ENCODE data around the gene KCNT1. TPM values are rescaled to one million over a fixed set of nuclear protein-coding genes. Genes with fewer than 3 reads are reported as not detected.

The KCNT1 gene
- total and polyA plus RNA-seq, 10 of the 15 experiments (the other 5 are each of a cell fraction or from before 2014, with no cell fraction given): not detected

DNA sequence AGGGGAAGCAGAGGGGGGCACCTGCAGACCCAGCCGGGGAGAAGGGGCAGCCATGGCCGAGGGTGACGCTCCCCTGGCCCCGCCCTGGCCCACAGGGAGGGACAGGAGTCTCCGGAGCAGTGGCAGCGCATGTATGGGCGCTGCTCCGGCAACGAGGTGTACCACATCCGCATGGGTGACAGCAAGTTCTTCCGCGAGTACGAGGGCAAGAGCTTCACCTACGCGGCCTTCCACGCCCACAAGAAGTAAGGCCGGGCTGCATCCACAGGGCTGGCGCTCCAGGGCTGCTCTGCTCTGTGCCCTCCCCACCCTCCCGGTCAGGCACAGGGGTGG lies 68.2 kb downstream of the KCNT1 start:
- no peak for FAIRE-seq
- Histone ChIP-seq H3K27ac (ENCODE audit: control insufficient read depth, insufficient read depth) (no peak overlapping the region), H3K4me2 (ENCODE audit: control insufficient read depth, insufficient read depth) (no peak overlapping the region), H3K9ac (ENCODE audit: control insufficient read depth, insufficient read depth, low read length) (no peak overlapping the region), H3K9me3 (replicated peaks; ENCODE audit: control insufficient read depth, insufficient read depth, low read length) (no peaks in the 10 kb centered on the region; the same call in 2 of the 3 replicates), H3K36me3 (ENCODE audit: control insufficient read depth in 2 of 2, insufficient read depth in 2 of 2, low read length in 1 of 2) (no peaks in the 10 kb centered on the region), H3K79me2 (ENCODE audit: control insufficient read depth, insufficient read depth, low read length) (no peaks in the 10 kb centered on the region), H3K4me3 (no peak overlapping the region), H3K4me1 (ENCODE audit: control insufficient read depth, insufficient read depth, low read length) (no peaks in the 10 kb centered on the region), H2AFZ (ENCODE audit: control insufficient read depth, low read depth, low read length) (no peak overlapping the region), H4K20me1 (ENCODE audit: control insufficient read depth, insufficient read depth) (no peaks in the 10 kb centered on the region), H3K27me3 (replicated peaks in 1 of 2; ENCODE audit: control insufficient read depth in 2 of 2, insufficient read depth in 2 of 2, low read length in 1 of 2) (no peaks in the 10 kb centered on the region)
- ChIA-PET POLR2A (no interaction called here), CTCF (no interaction called here), RAD21 (ENCODE audit: unreplicated experiment) (no interaction called here), SMC1A (ENCODE audit: uncharacterized antibody, unreplicated experiment) (no interaction called here)
- BruUV-seq (replicated peaks): no TSS peak
- no peak for ATAC-seq
- no peak for DNase-seq (ENCODE audit: low read depth, low spot score)
- no peak for TF ChIP-seq KDM1A (IDR thresholded peaks at IDR 0.05; ENCODE audit: borderline replicate concordance)
- TF ChIP-seq, protein P1, sequence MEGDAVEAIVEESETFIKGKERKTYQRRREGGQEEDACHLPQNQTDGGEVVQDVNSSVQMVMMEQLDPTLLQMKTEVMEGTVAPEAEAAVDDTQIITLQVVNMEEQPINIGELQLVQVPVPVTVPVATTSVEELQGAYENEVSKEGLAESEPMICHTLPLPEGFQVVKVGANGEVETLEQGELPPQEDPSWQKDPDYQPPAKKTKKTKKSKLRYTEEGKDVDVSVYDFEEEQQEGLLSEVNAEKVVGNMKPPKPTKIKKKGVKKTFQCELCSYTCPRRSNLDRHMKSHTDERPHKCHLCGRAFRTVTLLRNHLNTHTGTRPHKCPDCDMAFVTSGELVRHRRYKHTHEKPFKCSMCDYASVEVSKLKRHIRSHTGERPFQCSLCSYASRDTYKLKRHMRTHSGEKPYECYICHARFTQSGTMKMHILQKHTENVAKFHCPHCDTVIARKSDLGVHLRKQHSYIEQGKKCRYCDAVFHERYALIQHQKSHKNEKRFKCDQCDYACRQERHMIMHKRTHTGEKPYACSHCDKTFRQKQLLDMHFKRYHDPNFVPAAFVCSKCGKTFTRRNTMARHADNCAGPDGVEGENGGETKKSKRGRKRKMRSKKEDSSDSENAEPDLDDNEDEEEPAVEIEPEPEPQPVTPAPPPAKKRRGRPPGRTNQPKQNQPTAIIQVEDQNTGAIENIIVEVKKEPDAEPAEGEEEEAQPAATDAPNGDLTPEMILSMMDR (IDR thresholded peaks at IDR 0.05 in 2 of 3, conservative IDR thresholded peaks at IDR 0.05 in 1 of 3; ENCODE audit: control insufficient read depth in 2 of 3, extremely low read depth in 1 of 3, insufficient read depth in 1 of 3, low read depth in 3 of 3, low read length in 3 of 3): no peak
- no peak for TF ChIP-seq SMC3 (IDR thresholded peaks at IDR 0.05; ENCODE audit: borderline replicate concordance, low read length)
- no peak for TF ChIP-seq LARP7 (IDR thresholded peaks at IDR 0.05)
- TF ChIP-seq ZNF384 (IDR thresholded peaks at IDR 0.05; ENCODE audit: borderline replicate concordance, low read depth, low read length): no peak
- no peak for TF ChIP-seq IRF4 (IDR thresholded peaks at IDR 0.05; ENCODE audit: low read depth, low read length)
- no peak for TF ChIP-seq SRF (IDR thresholded peaks at IDR 0.05; ENCODE audit: low read depth in 2 of 2, low read length in 2 of 2)
- no peak for TF ChIP-seq NRF1 (conservative IDR thresholded peaks at IDR 0.05; ENCODE audit: low read depth, low read length)
- TF ChIP-seq TAF1 (IDR thresholded peaks at IDR 0.05; ENCODE audit: borderline replicate concordance, low read depth, low read length): no peak
- no peak for TF ChIP-seq EGR1 (IDR thresholded peaks at IDR 0.05; ENCODE audit: borderline replicate concordance in 1 of 2, low read depth in 2 of 2, low read length in 2 of 2)
- TF ChIP-seq, protein P2, sequence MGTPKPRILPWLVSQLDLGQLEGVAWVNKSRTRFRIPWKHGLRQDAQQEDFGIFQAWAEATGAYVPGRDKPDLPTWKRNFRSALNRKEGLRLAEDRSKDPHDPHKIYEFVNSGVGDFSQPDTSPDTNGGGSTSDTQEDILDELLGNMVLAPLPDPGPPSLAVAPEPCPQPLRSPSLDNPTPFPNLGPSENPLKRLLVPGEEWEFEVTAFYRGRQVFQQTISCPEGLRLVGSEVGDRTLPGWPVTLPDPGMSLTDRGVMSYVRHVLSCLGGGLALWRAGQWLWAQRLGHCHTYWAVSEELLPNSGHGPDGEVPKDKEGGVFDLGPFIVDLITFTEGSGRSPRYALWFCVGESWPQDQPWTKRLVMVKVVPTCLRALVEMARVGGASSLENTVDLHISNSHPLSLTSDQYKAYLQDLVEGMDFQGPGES (IDR thresholded peaks at IDR 0.05): no peak
- TF ChIP-seq, protein P3, sequence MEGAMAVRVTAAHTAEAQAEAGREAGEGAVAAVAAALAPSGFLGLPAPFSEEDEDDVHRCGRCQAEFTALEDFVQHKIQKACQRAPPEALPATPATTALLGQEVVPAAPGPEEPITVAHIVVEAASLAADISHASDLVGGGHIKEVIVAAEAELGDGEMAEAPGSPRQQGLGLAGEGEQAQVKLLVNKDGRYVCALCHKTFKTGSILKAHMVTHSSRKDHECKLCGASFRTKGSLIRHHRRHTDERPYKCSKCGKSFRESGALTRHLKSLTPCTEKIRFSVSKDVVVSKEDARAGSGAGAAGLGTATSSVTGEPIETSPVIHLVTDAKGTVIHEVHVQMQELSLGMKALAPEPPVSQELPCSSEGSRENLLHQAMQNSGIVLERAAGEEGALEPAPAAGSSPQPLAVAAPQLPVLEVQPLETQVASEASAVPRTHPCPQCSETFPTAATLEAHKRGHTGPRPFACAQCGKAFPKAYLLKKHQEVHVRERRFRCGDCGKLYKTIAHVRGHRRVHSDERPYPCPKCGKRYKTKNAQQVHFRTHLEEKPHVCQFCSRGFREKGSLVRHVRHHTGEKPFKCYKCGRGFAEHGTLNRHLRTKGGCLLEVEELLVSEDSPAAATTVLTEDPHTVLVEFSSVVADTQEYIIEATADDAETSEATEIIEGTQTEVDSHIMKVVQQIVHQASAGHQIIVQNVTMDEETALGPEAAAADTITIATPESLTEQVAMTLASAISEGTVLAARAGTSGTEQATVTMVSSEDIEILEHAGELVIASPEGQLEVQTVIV (IDR thresholded peaks at IDR 0.05; ENCODE audit: borderline replicate concordance, partially characterized antibody): no peak
- TF ChIP-seq BACH1 (IDR thresholded peaks at IDR 0.05; ENCODE audit: borderline replicate concordance): no peak
- no peak for TF ChIP-seq ZNF217 (IDR thresholded peaks at IDR 0.05)
- no peak for TF ChIP-seq SUZ12 (IDR thresholded peaks at IDR 0.05; ENCODE audit: unreplicated experiment)
- intact Hi-C loops (cut with micrococcal nuclease; ENCODE audit: unreplicated experiment) (no loop called here), in situ Hi-C loops (cut with MboI) (no loop called here)
- 81% methylated on average over 16 of the region's 19 CpGs for WGBS (ENCODE audit: insufficient coverage, insufficient replicate concordance, low lambda C conversion rate, missing lambda C conversion rate)

Measured in GM12878 (cell line).